OCI-LY7 (cell line): ENCODE results near the gene APBA3.

Source experiments
- EZH2phosphoT487 ChIP-seq: fragments of 200-600 bp; sonication (generic); IDR thresholded peaks from 2 replicates; pipeline ENCODE4 v1.6.1; 2018; ENCODE audit warnings: low read depth, borderline replicate concordance, mild to moderate bottlenecking, mixed run types, antibody characterized with exemption, low read length, moderate library complexity, mixed read lengths
- TF ChIP-seq, protein P1 (sequence below): fragments of 200-600 bp; sonication (generic); conservative IDR thresholded peaks from 2 replicates; pipeline ENCODE4 v1.5.1; 2014; ENCODE audit warnings: mild to moderate bottlenecking, antibody characterized with exemption, low read length, moderate library complexity, mixed read lengths

DNA sequence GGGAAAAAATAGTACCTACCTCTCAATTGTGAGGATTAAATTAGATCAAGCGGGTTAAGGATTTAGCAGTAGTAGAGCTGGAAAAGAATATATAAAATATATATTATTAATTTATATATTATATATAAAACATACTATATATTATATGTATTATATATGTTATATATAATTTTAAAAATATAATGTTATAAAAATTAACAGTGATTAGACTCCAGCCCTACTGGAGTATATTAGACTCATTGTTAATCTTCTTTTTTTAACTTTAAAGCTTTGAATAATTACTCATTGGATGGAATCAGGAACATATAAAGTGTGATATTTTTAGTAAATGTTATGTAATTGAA lies 610 bp upstream of the APBA3 start:
- TF ChIP-seq, protein P1, sequence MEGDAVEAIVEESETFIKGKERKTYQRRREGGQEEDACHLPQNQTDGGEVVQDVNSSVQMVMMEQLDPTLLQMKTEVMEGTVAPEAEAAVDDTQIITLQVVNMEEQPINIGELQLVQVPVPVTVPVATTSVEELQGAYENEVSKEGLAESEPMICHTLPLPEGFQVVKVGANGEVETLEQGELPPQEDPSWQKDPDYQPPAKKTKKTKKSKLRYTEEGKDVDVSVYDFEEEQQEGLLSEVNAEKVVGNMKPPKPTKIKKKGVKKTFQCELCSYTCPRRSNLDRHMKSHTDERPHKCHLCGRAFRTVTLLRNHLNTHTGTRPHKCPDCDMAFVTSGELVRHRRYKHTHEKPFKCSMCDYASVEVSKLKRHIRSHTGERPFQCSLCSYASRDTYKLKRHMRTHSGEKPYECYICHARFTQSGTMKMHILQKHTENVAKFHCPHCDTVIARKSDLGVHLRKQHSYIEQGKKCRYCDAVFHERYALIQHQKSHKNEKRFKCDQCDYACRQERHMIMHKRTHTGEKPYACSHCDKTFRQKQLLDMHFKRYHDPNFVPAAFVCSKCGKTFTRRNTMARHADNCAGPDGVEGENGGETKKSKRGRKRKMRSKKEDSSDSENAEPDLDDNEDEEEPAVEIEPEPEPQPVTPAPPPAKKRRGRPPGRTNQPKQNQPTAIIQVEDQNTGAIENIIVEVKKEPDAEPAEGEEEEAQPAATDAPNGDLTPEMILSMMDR, result no peak
- TF ChIP-seq EZH2phosphoT487, result no peak
